Measurements from ENCODE around the gene EXOC3.

DNA sequence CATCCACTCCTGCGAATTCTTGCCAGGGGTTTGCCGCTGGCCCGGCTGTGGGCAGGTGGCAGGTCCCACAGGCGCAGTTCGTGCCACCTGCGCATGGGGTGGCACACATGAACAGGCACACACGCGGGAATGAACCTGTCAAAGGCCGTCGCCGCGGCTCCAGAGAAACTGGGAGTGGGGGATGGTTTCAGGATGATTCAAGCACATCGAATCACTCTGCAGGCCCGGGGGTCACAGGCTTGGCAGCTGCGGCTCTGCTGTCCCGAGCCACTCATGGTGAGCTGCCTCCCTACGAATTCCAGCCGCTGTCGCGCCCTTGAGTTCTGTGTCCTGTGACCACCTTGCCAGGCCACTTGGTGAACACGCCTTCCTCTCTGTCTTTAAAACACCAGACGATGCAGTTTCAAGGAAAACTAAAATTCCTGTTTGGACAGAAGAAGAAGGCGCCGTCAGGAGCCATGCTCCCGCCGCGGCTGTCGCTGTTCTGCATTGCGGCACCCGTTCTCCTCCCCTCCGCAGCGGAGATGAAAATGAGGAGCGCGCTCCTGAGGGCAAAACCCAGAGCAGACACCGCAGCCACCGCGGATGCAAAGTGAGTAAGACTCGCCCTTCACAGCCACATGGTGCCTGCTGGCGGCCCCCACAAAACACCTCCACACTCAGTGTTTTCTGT, 15.4 kb upstream of the EXOC3 start:
- TF ChIP-seq POLR2A (IDR thresholded peaks at IDR 0.05): no peak
- TF ChIP-seq, protein P1, sequence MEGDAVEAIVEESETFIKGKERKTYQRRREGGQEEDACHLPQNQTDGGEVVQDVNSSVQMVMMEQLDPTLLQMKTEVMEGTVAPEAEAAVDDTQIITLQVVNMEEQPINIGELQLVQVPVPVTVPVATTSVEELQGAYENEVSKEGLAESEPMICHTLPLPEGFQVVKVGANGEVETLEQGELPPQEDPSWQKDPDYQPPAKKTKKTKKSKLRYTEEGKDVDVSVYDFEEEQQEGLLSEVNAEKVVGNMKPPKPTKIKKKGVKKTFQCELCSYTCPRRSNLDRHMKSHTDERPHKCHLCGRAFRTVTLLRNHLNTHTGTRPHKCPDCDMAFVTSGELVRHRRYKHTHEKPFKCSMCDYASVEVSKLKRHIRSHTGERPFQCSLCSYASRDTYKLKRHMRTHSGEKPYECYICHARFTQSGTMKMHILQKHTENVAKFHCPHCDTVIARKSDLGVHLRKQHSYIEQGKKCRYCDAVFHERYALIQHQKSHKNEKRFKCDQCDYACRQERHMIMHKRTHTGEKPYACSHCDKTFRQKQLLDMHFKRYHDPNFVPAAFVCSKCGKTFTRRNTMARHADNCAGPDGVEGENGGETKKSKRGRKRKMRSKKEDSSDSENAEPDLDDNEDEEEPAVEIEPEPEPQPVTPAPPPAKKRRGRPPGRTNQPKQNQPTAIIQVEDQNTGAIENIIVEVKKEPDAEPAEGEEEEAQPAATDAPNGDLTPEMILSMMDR (IDR thresholded peaks at IDR 0.05): no peak

Measured in sigmoid colon (tissue), 3 donors.